GM19452 (cell line): Measurements from ENCODE around the gene C20orf144.

Experiments used
- ATAC-seq: cut with Tn5 transposase; IDR thresholded peaks from one replicate; pipeline ENCODE4 v1.9.1; 2021; ENCODE audit not compliant: unreplicated experiment

C20orf144 gene

DNA sequence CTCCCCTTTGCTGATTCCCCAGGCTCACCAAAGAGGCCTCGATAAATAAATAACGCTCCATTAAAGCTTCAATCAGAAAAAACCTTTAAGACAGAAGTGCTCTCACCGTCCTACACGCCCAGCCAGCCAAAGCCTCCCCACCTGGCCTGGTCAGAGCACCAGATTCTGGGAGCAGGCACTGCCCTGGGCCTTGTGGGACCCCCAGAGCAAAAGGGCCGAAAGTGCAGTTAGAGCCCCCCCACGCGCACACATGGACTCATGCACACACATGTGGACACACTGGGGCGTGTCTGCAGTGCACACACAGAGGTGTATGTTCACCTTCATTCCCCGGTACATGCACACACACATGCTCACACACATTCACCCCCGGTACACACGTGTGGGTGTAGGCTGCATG, 14.0 kb downstream of the C20orf144 start:
- no peak for ATAC-seq

DNA sequence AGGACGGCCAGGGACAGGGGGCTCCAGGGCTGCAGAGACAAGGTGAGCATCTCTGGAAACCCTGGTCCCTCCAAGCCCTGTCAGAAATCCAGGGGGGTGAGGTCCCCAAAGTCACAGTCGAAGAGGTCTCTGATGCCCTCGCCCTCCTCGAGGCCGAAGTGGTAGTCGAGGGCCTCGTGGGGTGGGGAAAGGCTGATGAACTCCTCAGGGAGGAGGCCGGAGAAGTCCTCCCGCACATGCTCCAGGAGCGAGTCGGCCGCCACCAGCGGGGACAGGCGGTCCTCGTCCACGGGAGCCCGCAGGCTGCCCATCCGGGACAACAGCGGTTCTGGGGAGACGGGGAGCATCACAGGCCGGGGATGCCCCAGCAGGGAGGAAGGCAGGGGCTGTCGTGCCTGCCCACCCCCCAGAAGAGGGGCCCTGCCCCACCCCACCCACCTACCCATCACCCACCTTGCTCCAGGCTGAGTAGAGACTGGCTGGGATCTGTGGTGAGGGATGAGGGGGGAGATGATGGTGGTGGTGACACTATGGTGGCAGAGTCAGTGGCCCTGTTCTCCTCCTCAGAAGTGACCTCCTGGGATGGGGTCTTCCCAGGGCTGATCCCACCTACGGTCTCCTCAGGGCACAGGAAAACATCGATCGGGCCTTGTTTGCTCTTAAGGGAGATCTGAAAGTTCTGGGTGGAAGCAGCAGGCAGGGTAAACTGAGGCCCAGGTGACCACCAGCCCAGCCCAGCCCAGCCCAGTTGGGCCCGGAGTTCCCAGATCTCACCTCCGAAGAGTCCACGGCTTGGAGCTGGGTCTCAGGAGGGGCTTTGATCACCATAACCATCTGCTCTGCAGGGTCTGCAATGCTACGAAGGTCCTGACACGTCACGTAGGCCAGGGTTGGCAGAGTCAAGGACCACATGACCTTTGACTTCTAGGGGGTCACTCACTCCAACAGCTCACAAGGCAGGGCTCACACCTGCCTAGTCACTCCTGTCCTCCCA, 14.8 kb downstream of the C20orf144 start:
- ATAC-seq = no peak

DNA sequence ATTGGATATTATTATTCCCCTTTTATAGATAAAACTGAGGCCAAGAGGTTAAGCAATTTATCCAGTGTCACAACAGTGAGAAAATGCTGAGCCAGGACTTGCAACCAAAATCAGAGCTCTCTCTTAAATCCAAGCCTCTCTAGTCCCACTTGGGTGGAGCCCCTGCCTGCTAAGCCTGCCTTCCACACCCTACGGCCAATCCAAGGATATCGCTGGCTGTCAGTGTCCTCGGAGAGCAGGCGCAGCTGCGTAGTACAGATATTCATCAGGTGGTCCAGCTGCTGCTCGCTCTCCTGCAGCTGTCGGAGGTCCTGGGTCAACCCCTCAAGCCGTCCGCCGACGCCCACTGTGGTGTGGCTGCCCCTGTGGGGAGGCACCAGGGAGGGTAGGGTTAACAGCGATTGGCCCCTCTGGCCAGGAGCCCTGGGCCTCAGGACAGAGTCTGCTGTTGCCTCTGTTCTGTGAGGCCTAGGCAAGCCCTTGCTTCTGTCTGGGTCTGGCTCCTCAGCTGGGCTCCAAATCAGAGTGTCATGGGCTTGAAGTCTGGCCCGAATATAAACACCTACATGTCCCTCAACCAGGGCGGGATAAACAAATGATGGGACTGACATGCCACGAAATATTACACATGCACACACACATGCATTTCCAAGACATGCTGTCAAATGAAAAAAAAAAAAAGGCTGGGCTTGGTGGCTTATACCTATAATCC, 16.0 kb downstream of the C20orf144 start:
- no peak for ATAC-seq

DNA sequence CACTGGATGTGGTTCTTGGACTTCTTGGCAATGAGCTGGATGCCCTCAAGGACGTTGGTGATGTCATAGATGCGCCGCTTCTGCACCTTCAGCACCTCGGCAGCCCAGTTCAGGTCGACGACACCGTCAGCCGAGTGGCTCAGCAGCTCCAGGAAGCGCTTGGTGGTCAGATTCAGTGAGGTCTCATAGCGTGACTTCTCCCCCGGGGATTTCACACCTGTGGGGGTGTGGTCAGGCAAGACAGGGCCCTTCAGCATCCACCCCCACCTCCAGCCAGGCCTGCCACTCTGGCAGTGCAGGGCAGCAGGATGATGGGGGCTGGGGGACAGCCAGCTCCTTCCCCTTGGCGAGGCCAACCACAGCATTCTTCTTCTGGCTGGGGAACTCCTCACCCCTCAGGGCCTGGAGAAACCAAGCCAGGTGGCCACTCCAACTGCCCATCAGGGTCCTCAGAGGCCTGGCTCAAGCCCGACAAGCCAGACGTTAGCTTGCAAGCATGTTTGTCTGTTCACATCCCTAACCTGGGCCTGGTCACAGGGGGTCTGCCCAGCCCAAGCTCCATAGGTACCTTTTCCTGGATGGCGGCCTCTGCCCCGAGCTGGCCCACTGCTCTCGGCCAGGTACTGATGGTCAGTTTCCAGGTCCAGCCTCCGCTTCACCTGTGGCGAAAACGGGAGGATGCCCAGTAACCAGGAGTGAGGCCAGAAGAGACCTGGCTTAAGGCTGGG, 17.8 kb downstream of the C20orf144 start:
- peak; percentile 66 for ATAC-seq

DNA sequence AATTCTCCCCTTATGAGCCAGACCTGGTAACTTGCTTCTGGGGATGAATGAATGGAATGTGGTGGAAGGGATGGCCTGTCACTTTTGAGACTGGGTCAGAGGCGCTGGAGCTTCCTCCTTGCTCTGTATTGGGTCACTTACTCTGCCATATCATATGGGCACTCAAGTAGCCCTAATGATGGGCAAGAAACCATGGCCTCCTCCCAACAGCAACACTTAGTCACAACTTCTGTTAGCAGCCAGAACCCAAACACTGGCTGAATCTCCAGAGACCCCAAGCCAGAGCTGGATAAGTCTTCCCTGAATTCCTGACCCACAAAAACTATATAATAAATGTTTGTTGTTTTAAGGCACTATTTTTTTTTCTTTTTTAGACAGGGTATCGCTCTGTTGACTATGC, 18.6 kb downstream of the C20orf144 start:
- ATAC-seq = no peak

DNA sequence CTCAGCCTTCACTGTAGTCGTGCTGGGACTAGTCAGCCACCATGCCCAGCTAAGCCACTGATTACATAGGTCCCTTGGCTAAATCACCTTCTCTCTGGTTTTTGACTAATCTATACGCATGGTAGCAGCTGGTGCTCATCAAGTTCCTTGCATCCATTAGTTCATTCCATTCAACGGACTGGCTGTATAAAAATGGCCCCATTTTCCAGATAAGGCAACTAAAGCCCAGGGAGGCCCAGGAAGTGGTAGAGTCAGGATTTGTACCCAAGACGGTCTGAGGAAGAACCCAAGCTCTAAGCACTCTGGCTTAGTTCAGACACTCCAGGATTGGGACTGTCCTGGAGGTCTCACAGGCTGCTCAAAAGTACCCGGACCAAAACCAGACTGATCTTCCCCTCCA, 19.2 kb downstream of the C20orf144 start:
- ATAC-seq = no peak

DNA sequence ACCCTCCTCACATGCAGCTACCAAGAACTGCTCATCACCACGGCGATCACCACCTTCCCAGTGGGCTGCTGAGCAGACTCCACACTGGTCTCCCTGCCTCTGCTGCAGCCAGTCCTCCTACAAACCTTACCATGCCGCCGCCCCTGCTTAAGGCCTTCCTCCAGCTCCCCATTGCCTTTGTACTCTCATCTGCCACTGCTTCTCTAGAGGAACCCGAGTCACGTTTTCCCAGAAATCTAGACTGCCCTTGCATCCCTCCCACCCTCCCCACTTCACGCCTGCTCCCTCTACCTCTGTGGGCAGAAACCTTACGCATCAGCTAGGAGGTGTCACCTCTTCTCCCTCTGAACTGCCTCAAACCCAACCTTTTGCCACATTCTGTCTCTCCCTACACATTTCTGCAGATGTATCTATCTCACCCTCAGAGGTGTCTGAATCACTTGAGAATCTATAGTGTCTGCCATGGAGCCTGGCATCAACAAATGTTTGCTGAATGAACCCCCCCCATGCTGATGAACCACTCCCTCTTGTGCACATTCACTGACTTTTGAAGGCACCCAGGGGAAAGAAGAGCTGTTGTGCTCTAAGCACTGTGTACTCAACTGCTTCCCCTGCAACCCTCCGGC, 19.7 kb downstream of the C20orf144 start:
- ATAC-seq = no peak

DNA sequence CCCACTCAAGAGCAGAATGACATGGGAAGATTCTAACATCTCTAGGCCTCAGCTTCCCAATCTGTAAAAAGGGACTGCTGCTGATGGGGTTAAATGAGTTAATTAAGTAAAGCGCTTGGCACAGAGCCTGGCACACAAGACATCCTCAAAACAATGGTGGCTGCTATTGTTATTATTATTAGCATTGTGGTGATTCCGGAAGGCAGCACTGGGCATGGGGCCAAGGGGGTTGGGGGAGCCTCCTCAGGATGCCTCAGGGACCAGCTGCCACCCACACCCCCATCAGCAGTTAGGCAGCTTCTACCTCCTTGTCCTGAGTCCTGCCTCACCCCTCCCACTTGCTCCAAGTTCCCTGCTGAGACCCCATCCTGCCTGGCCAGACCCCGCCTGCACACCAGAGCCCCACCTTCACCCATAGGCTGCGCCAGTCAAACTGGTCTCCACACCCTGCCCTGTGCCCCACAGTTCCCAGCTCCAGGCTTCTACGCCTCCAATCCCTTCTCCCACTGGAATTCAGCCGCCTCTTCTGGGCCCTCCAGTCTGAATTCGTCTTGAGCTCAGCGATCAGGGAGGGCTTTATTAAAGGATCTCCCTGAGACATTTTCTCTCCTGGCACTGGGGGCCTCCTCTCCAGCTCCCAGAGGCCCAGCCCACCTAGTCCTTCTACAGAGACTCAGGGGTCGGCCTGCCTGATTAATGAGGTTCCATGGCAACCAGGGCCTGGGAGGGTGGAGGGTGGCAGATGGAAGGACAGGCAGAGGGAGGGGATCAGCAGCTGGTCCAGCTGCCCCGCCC, 22.6 kb downstream of the C20orf144 start:
- ATAC-seq = no peak

DNA sequence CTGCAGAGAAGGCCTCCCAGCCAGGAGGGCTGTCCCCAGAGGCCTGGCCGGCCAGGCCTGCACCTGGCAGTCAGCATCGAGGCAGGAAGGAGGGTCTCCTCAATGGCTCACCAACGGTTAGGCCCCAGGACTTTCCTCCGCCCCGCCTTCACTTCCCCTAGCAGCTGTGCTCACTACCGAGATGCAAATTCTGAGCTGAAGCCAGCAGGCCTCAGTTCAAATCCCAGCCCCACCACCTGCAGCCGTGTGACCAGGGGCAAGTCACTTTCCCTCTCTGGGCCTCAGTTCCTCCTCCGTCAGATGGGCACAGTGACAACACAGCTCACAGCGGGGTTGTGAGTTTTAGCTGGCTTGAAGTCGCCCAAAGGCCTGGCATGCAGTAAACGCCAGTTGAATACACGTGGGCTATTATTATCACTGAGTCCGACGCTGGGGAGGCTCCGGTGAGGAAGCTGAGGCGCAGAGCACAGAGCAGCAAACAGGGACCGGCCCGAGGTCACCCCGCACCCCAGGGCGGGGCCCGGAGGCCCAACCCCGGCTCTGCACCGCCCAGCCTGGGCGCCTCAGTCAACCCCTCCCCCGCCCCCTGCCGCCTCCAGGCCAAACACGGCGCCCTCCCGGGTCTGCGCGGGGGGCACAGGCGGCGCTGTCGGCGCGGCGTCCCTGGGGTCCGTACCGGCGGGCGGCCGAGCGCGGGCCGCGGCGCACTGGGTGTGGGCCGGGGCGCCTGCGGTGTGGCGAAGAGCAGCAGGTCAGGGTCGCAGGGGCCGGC, 23.4 kb downstream of the C20orf144 start:
- ATAC-seq = peak; percentile 39

DNA sequence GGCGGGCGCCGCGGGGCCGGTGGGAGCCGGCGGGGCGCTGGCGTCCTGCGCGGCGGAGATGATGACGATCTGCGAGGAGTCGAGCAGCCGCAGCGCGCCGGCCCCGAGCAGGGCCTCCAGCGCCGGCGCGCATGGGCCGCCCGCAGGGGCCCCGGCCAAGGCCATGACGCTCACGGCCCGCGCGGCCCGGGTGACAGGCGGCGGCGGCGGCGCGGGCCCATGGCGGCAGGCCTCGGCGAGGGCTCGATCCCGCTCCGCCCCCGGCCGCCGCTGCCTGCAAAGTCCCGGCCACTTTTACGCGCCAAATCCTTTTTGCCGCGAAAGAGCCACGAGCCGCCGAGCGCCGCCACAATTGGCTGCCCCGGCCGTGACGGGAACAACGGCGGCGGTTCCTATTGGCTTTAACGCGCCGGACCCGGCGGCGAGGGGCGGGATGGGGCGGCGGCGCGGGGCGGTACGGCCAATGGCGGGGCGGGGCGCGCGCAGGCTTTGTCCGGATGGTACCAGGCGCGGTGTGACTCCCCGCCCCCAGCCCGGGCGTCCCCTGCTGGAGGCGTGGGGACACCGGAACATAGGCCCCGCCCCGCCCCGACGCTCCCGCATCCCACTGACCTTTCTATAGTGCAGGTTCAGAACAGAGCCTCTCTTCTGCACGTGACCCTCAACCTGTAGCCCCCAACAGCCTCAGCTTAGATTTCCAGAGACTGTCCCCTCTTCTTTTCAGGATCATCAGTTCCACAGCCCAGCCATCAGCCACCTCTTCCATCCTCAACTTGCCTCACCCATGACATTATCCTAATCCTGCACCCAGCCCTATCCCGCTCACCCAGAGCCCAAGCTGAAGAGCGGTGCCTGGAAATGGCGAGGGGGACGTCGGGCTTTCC, 24.2 kb downstream of the C20orf144 start, which contains the start of gene E2F1:
E2F1 (minus strand) TSS at position 286 of the 884 bp plus-strand sequence; CDS start at position 165, 121 bp downstream.
- peak; percentile 80 for ATAC-seq

DNA sequence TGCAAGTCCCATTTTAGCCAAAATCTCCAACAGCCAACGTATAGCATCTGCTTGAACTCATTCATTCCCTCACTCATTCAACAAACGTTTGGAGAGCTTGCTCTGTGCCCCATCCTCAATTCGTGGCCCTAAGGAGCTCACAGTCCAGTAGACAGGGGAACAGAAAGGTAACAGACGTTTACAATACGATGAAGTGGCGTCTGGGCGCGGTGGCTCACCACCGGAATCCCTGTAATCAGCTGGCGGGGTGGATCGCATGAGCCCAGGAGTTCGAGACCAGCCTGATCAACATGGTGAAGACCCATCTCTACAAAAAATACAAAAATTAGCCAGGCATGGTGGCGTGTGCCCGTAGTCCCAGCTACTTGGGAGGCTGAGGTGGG, 24.8 kb downstream of the C20orf144 start:
- no peak for ATAC-seq

DNA sequence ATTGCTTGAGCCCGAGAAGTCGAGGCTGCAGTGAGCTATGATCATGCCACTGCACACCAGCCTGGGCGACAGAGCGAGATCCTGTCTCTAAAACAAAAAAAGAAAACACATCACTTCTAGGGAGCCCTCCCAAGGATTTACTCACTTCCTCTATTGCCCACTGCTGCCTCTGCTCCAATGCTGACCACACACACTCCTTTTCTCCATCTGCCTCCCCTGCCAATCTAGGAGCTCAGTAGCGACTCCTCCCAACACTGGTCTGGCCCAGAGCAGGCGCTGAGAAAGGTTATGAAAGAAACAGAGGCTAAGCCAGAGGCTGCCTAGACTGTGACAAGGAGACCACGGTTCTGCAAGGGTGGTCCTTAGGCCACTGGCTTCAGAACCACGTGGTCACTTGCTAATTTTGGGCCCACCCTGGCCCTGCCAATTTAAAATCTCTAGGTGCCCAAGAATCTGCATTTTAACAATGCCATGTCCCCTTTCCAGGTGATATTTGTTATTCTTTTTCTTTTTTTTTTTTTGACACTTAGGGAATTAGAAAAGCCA, 25.3 kb downstream of the C20orf144 start:
- no peak for ATAC-seq

DNA sequence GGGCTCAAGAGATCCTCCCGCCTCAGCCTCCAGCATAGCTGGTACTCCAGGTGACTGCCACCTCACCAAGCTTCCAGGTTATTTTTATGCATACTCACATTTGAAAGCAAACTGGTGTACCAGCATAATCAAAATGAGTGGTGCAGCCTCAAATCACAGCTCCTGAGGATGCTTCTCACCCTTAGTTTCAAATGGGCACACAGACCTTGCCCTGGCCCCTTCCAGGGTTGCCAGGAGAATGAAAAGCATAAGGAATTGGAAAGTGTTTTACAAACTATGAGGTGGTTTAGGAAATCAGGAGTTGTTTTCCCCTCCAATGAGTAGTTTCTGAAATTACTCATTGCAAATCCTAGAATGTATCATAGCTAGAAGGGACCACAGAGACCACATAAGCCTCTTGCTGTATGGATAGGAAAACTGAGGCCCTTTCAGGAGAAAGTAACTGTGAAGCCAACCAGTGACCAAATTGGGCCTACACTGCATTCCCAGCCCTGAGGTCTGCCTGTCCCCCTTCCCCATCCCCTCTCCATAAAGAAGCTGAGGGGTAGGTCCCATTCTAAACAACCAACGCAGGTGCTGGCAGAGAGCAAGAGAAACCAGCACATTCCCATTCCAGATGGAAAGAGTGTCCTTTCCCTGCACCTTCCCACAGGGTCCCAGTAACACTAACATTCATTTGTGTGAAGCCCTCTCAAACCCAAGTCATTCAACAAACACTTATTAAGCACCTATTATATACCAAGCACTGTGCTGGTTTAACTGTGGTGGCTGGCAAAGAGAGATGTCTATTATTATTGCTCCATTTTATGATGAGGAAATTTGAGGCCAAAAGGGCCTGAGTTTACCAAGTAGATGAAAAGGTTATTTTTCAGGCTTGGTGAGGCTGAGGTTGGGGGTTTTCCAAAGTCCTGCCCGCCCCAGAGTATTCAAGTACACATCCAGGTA, 26.1 kb downstream of the C20orf144 start:
- no peak for ATAC-seq

DNA sequence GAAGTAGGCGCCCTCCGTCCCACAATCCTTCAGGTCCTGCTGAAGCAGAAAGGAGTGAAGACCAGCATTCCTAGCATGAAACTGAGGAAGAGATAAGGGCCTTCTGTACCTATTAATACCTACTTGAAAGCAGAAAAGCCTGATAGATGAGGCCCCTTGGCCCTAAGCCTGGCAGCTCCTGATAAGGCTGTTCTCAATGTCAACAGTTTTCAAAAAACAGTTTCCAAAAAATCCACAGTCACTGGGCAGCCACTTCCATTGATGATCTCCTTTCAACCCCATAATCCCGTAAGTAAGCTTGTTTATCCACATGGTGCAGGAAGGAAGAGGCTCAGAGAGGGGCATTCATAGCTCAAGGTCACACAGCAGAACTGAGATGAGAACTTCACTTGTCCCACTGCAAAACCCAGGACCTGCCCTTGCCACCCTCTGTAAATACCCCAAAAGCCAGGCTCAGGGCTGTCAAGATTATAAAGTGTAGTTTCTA, 26.9 kb downstream of the C20orf144 start:
- no peak for ATAC-seq

DNA sequence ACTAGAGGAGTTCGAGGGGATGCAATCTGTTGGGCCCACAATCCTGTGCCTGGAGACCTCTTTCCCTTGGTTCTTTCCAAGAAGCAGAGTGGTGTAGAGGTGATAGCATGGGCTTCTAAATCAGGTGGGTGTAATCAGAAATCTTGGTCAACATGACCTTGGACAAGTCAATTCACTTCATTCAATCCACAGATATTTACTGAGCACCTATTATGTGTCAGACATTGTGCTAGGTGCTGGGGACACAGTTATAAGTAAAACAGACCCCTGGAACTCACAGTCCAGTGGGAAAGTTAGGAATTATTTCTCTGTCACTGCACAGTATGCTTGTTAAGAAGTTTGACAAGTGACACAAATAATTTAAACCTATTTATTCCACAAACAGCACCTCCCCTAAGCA, 27.4 kb downstream of the C20orf144 start:
- ATAC-seq = no peak

DNA sequence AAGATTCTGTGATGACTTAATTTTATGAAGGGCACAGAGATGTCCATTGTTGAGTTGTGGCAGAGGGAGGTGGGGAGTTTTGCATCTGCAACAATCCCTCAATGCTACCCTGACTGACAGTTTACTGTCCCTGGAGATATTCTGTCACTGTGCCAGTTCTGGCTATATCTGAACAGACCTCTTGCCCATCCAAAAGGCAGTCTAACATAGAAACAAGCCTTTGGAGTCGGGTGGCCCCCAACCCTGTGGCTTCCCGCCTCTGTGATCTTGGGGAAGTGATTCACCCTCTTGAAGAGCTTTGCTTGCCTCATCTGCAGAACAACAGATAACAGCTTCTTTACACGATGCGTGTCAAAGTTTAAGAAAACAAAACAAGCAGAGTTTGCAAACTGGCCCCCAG, 27.8 kb downstream of the C20orf144 start:
- ATAC-seq = no peak

DNA sequence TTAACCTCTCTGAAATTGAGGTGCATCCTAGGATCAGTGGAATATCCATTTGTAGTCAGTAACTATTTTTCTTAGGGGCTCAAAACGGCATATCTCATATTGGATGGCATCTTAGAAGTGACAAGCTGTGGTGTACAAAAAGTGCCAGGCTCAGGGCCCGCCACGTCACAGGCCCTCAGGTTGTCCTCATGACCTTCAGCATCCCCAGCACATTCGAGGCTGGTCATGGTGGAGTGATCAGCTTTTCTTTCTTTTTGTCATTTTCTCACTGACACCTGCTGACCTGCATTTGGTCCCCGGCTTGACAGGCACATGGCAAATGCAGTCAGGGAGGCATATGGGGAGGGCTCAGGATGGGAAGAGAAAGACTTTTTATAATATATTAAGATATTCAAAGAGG, 31.2 kb downstream of the C20orf144 start:
- no peak for ATAC-seq
